GM12878 (cell line): Measurements from ENCODE around the gene SNRNP200. TPM values are rescaled to one million over a fixed set of nuclear protein-coding genes. Genes with fewer than 3 reads are reported as not detected.

Experiments
- BCL11A ChIP-seq: IDR thresholded peaks from 2 replicates; pipeline ENCODE4 v1.6.1; 2011; ENCODE audit warnings: low read depth, low read length
- CBFB ChIP-seq: IDR thresholded peaks from 2 replicates; pipeline ENCODE4 v1.6.1; 2016; ENCODE audit warnings: antibody characterized with exemption, low read depth
- CEBPB ChIP-seq, 2 experiments: fragments of 150-350 bp in 1 of 2; IDR thresholded peaks; 2 replicates each; pipeline ENCODE4 v1.6.1; 2012 to 2014; ENCODE audit warnings: low read depth in 2 of 2, low read length in 2 of 2, borderline replicate concordance in 1 of 2, inconsistent platforms in 1 of 2
- EP300 ChIP-seq, 2 experiments: fragments of 150-350 bp in 1 of 2; IDR thresholded peaks; 2 replicates each; pipeline ENCODE4 v1.6.1; 2011 to 2012; ENCODE audit warnings: low read depth in 2 of 2, low read length in 2 of 2, borderline replicate concordance in 1 of 2, improper control_type of control experiment in 1 of 2, inconsistent platforms in 1 of 2; ENCODE audit not compliant: control insufficient read depth in 1 of 2
- GATAD2B ChIP-seq: fragments of 450-650 bp; conservative IDR thresholded peaks from 2 replicates; pipeline ENCODE4 v1.6.1; 2017; ENCODE audit warnings: low read depth, mild to moderate bottlenecking, moderate library complexity
- IKZF2 ChIP-seq, 2 experiments: fragments of 450-650 bp; IDR thresholded peaks; 2 replicates each; pipeline ENCODE4 v1.6.1; 2017; ENCODE audit warnings: mild to moderate bottlenecking in 2 of 2, moderate library complexity in 2 of 2
- IRF4 ChIP-seq: IDR thresholded peaks from 2 replicates; pipeline ENCODE4 v1.6.1; 2011; ENCODE audit warnings: low read depth, low read length
- JUNB ChIP-seq: IDR thresholded peaks from 2 replicates; pipeline ENCODE4 v1.6.1; 2016; ENCODE audit warnings: antibody characterized with exemption, mild to moderate bottlenecking
- JUND ChIP-seq: IDR thresholded peaks from 2 replicates; pipeline ENCODE4 v1.6.1; 2012; ENCODE audit warnings: low read depth, mild to moderate bottlenecking, low read length, improper control_type of control experiment, moderate library complexity
- MEF2B ChIP-seq: fragments of 450-650 bp; IDR thresholded peaks from 2 replicates; pipeline ENCODE4 v1.6.1; 2018; ENCODE audit warnings: mild to moderate bottlenecking, moderate library complexity; ENCODE audit not compliant: partially characterized antibody, poor library complexity, severe bottlenecking
- MYB ChIP-seq: fragments of 150-350 bp; IDR thresholded peaks from 2 replicates; pipeline ENCODE4 v1.6.1; 2014; ENCODE audit warnings: mild to moderate bottlenecking, low read depth, low read length, borderline replicate concordance
- NBN ChIP-seq: fragments of 450-650 bp; IDR thresholded peaks from 2 replicates; pipeline ENCODE4 v1.6.1; 2016
- NR2C2 ChIP-seq: IDR thresholded peaks from 2 replicates; pipeline ENCODE4 v1.6.1; 2011; ENCODE audit warnings: borderline replicate concordance, low read depth; ENCODE audit not compliant: control insufficient read depth, insufficient read length
- POLR2A ChIP-seq: IDR thresholded peaks from 2 replicates; pipeline ENCODE4 v1.6.1; 2011; ENCODE audit warnings: low read depth, mild to moderate bottlenecking, low read length
- POU2F2 ChIP-seq: IDR thresholded peaks from 3 replicates; pipeline ENCODE4 v1.6.1; 2011; ENCODE audit warnings: low read depth, mild to moderate bottlenecking, low read length, borderline replicate concordance
- RAD51 ChIP-seq: fragments of 450-650 bp; IDR thresholded peaks from 2 replicates; pipeline ENCODE4 v1.6.1; 2016; ENCODE audit warnings: moderate library complexity, mild to moderate bottlenecking, inconsistent platforms
- SPI1 ChIP-seq: IDR thresholded peaks from 2 replicates; pipeline ENCODE4 v1.6.1; 2011; ENCODE audit warnings: low read depth, mild to moderate bottlenecking, low read length, moderate library complexity, borderline replicate concordance; ENCODE audit not compliant: insufficient read depth
- TAF1 ChIP-seq: IDR thresholded peaks from 2 replicates; pipeline ENCODE4 v1.6.1; 2011; ENCODE audit warnings: mild to moderate bottlenecking, low read depth, low read length, borderline replicate concordance
- TCF12 ChIP-seq: IDR thresholded peaks from 2 replicates; pipeline ENCODE4 v1.6.1; 2011; ENCODE audit warnings: low read depth, mild to moderate bottlenecking, low read length
- YY1 ChIP-seq: IDR thresholded peaks from 2 replicates; pipeline ENCODE4 v1.6.1; 2011; ENCODE audit warnings: low read depth, mild to moderate bottlenecking, low read length
- ZNF274 ChIP-seq: IDR thresholded peaks from one replicate; pipeline ENCODE4 v1.8.0; 2011; ENCODE audit not compliant: insufficient read length, insufficient read depth
- polyA plus RNA-seq, 11 experiments: library from polyadenylated mRNA; depleted of rRNA in 4 of 11; unstranded in 6 of 11; stranded (reverse) in 5 of 11; fragments of >200 nt; fragmentation: Nextera tagmentation in 4 of 11; fragmentation: Illumina TruSeq in 1 of 11; extraction: Ambion mirVana in 4 of 11; extraction: Trizol in 1 of 11; gene quantifications; 1 replicate in 1 of 11; 2 replicates in 10 of 11; pipeline versions ENCODE4 v1.2.1 to v1.2.3, GENCODE V29; 2011 to 2016; ENCODE audit warnings: inconsistent platforms in 2 of 11, missing spikeins in 2 of 11, low read depth in 1 of 11
- total RNA-seq, 4 experiments: library from RNA; depleted of rRNA in 3 of 4; stranded (reverse); fragments of >200 nt in 3 of 4; fragmentation: Illumina TruSeq in 1 of 4; extraction: Trizol in 1 of 4; gene quantifications; 2 replicates each; pipeline versions ENCODE4 v1.2.1 to v1.2.3, GENCODE V29; 2013 to 2021
- TF ChIP-seq, protein P1 (sequence below): IDR thresholded peaks from 2 replicates; pipeline ENCODE4 v1.6.1; 2011; ENCODE audit warnings: borderline replicate concordance, low read depth, mild to moderate bottlenecking, moderate library complexity, low read length; ENCODE audit not compliant: insufficient read depth, poor library complexity, severe bottlenecking
- TF ChIP-seq, protein P2 (sequence below): fragments of 450-650 bp; IDR thresholded peaks from 2 replicates; pipeline ENCODE4 v1.6.1; 2017; ENCODE audit warnings: mild to moderate bottlenecking, moderate library complexity
- TF ChIP-seq, protein P3 (sequence below), 3 experiments: IDR thresholded peaks in 2 of 3; conservative IDR thresholded peaks in 1 of 3; 2 replicates each; pipeline ENCODE4 v1.5.1; 2011; ENCODE audit warnings: low read depth in 3 of 3, low read length in 3 of 3, mild to moderate bottlenecking in 3 of 3, control low read depth in 2 of 3, moderate library complexity in 2 of 3, inconsistent platforms in 1 of 3, mixed read lengths in 1 of 3; ENCODE audit not compliant: control insufficient read depth in 2 of 3, insufficient read depth in 1 of 3; ENCODE audit errors: extremely low read depth in 1 of 3

The SNRNP200 gene
- total and polyA plus RNA-seq, 10 of the 15 experiments (the other 5 are each of a cell fraction or from before 2014, with no cell fraction given) = 59.2 to 176 (median 106) TPM

DNA sequence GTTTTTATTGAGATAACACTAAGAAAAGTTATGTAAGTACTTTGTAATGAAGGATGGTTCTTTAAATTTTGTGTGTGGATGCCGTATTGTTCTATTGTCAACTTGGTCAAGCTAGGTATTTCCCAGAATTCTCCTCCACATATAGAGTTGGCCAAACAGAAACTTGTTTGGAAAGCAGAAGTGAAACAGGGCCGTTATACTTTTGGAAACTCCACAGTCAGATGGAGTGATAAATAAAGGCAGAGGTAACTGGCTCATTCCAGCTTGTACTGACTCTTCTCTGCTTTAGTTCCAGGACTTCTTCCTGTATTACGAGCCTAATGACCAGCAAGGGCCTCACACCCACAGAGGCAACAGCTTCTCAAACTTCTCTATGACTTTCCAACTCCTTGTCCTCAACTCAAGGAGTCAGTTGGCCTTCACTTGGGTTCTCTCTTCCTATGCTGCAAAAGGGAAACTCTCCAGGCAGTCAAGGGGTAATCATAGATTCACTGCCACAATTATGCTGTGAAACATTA lies 80.3 kb downstream of the SNRNP200 start (continued):
- TF ChIP-seq, protein P1, sequence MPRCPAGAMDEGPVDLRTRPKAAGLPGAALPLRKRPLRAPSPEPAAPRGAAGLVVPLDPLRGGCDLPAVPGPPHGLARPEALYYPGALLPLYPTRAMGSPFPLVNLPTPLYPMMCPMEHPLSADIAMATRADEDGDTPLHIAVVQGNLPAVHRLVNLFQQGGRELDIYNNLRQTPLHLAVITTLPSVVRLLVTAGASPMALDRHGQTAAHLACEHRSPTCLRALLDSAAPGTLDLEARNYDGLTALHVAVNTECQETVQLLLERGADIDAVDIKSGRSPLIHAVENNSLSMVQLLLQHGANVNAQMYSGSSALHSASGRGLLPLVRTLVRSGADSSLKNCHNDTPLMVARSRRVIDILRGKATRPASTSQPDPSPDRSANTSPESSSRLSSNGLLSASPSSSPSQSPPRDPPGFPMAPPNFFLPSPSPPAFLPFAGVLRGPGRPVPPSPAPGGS = peak; percentile 23
- TF ChIP-seq CBFB = 0 out of 2 replicates have a peak, but pooled peaks have one; percentile 17
- peak; percentile 59; the same call in 1 of the 2 replicates for TF ChIP-seq POLR2A
- peak; percentile 99 for TF ChIP-seq SPI1
- no peak for TF ChIP-seq NR2C2
- TF ChIP-seq MEF2B = peak; percentile 82
- 0 out of 2 replicates have a peak, but pooled peaks have one; percentile 55 for TF ChIP-seq BCL11A
- TF ChIP-seq POU2F2 = no peak
- TF ChIP-seq IKZF2 (IDR thresholded peaks at IDR 0.05) = peak; percentile 95 to 96
- TF ChIP-seq MYB = peak; percentile 93
- TF ChIP-seq NBN = peak; percentile 69; the same call in 1 of the 2 replicates
- TF ChIP-seq RAD51 = no peak
- TF ChIP-seq TCF12 = 0 out of 2 replicates have a peak, but pooled peaks have one; percentile 7
- TF ChIP-seq EP300 (IDR thresholded peaks at IDR 0.05; ENCODE audit: borderline replicate concordance in 1 of 2, control insufficient read depth in 1 of 2, low read depth in 2 of 2, low read length in 2 of 2) = peak; percentile 73 to 85; a peak in 3 of 4 replicates
- TF ChIP-seq, protein P2, sequence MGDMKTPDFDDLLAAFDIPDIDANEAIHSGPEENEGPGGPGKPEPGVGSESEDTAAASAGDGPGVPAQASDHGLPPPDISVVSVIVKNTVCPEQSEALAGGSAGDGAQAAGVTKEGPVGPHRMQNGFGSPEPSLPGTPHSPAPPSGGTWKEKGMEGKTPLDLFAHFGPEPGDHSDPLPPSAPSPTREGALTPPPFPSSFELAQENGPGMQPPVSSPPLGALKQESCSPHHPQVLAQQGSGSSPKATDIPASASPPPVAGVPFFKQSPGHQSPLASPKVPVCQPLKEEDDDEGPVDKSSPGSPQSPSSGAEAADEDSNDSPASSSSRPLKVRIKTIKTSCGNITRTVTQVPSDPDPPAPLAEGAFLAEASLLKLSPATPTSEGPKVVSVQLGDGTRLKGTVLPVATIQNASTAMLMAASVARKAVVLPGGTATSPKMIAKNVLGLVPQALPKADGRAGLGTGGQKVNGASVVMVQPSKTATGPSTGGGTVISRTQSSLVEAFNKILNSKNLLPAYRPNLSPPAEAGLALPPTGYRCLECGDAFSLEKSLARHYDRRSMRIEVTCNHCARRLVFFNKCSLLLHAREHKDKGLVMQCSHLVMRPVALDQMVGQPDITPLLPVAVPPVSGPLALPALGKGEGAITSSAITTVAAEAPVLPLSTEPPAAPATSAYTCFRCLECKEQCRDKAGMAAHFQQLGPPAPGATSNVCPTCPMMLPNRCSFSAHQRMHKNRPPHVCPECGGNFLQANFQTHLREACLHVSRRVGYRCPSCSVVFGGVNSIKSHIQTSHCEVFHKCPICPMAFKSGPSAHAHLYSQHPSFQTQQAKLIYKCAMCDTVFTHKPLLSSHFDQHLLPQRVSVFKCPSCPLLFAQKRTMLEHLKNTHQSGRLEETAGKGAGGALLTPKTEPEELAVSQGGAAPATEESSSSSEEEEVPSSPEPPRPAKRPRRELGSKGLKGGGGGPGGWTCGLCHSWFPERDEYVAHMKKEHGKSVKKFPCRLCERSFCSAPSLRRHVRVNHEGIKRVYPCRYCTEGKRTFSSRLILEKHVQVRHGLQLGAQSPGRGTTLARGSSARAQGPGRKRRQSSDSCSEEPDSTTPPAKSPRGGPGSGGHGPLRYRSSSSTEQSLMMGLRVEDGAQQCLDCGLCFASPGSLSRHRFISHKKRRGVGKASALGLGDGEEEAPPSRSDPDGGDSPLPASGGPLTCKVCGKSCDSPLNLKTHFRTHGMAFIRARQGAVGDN = peak; percentile 100
- TF ChIP-seq JUND = no peak
- peak; percentile 21; the same call in 1 of the 2 replicates for TF ChIP-seq YY1
- TF ChIP-seq JUNB = no peak; the same call in 1 of the 2 replicates
- TF ChIP-seq, protein P3, sequence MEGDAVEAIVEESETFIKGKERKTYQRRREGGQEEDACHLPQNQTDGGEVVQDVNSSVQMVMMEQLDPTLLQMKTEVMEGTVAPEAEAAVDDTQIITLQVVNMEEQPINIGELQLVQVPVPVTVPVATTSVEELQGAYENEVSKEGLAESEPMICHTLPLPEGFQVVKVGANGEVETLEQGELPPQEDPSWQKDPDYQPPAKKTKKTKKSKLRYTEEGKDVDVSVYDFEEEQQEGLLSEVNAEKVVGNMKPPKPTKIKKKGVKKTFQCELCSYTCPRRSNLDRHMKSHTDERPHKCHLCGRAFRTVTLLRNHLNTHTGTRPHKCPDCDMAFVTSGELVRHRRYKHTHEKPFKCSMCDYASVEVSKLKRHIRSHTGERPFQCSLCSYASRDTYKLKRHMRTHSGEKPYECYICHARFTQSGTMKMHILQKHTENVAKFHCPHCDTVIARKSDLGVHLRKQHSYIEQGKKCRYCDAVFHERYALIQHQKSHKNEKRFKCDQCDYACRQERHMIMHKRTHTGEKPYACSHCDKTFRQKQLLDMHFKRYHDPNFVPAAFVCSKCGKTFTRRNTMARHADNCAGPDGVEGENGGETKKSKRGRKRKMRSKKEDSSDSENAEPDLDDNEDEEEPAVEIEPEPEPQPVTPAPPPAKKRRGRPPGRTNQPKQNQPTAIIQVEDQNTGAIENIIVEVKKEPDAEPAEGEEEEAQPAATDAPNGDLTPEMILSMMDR (IDR thresholded peaks at IDR 0.05 in 2 of 3, conservative IDR thresholded peaks at IDR 0.05 in 1 of 3; ENCODE audit: control insufficient read depth in 2 of 3, extremely low read depth in 1 of 3, insufficient read depth in 1 of 3, low read depth in 3 of 3, low read length in 3 of 3) = no peak
- no peak for TF ChIP-seq ZNF274
- TF ChIP-seq TAF1 = peak; percentile 31; the same call in 1 of the 2 replicates
- peak; percentile 67; the same call in 1 of the 2 replicates for TF ChIP-seq GATAD2B
- no peak for TF ChIP-seq CEBPB (IDR thresholded peaks at IDR 0.05; ENCODE audit: borderline replicate concordance in 1 of 2, low read depth in 2 of 2, low read length in 2 of 2)
- peak; percentile 81 for TF ChIP-seq IRF4
